Skeletal muscle tissue (tissue), 4 donors: ENCODE measurements around the gene TREM1. TPM values are rescaled to one million over a fixed set of nuclear protein-coding genes. Genes with fewer than 3 reads are reported as not detected.
A peak's percentile ranks its signal among the peaks of the same experiment; 100 is the strongest.

Source experiments
- H3K27ac ChIP-seq: one replicate; pipeline ENCODE4 v1.7.0; 2013; ENCODE audit warnings: mild to moderate bottlenecking, low read depth, low read length, inconsistent platforms
- H3K27me3 ChIP-seq, 3 donors: one replicate each; pipeline ENCODE4 v1.7.0; 2013; ENCODE audit warnings: low read length in 3 of 3; ENCODE audit not compliant: control insufficient read depth in 3 of 3, insufficient read depth in 3 of 3
- H3K36me3 ChIP-seq, 3 donors: one replicate each; pipeline ENCODE4 v1.7.0; 2013; ENCODE audit warnings: low read length in 3 of 3; ENCODE audit not compliant: control insufficient read depth in 3 of 3, insufficient read depth in 3 of 3
- H3K4me1 ChIP-seq, 3 donors: one replicate each; pipeline ENCODE4 v1.7.0; 2013; ENCODE audit warnings: low read length in 3 of 3, mild to moderate bottlenecking in 3 of 3; ENCODE audit not compliant: control insufficient read depth in 3 of 3, insufficient read depth in 3 of 3
- H3K4me3 ChIP-seq, 3 donors: one replicate each; pipeline ENCODE4 v1.7.0; 2013; ENCODE audit warnings: low read length in 3 of 3
- H3K9ac ChIP-seq, 3 donors: one replicate each; pipeline ENCODE4 v1.7.0; 2013; ENCODE audit warnings: low read length in 3 of 3, mild to moderate bottlenecking in 3 of 3, moderate library complexity in 2 of 3, low read depth in 1 of 3
- H3K9me3 ChIP-seq, 3 donors: one replicate each; pipeline ENCODE4 v1.7.0; 2013; ENCODE audit warnings: low read length in 3 of 3; ENCODE audit not compliant: control insufficient read depth in 3 of 3
- total RNA-seq: library from RNA; depleted of rRNA; stranded (reverse); fragments of >200 nt; gene quantifications from one replicate; pipeline ENCODE4 v1.2.3, GENCODE V29; 2014
- donor health status: Osteomylitis.

Gene TREM1
- under 0.01 TPM for total RNA-seq

GRCh38 chr6:41286544-41287346, at the start of gene TREM1:
Gene TREM1, minus strand, starts transcription at chr6:41286682. Its CDS starts 27 bp downstream, at chr6:41286655.
- Histone ChIP-seq H3K4me1 (peaks cover 0 to 4% (median 0%) of the 10 kb centered on the region in 3 donors), H3K27me3 (peaks cover 0 to 5% (median 5%) of the 10 kb centered on the region in 3 donors), H3K36me3 (no peaks in the 10 kb centered on the region), H3K27ac (peak within 1 kb of the TSS; percentile 33), H3K9me3 (no peaks in the 10 kb centered on the region), H3K9ac (no peak within 1 kb of the TSS), H3K4me3 (no peak within 1 kb of the TSS)

GRCh38 chr6:41335943-41336342, 49.5 kb upstream of the TREM1 start:
- H3K4me3 ChIP-seq = no peak overlapping the region
- no peak overlapping the region for H3K27ac ChIP-seq
- H3K27me3 ChIP-seq = peaks cover 4 to 25% (median 22%) of the 10 kb centered on the region in 3 donors
- no peaks in the 10 kb centered on the region for H3K4me1 ChIP-seq
- no peak overlapping the region for H3K9ac ChIP-seq
- H3K36me3 ChIP-seq = no peaks in the 10 kb centered on the region
- no peaks in the 10 kb centered on the region for H3K9me3 ChIP-seq

GRCh38 chr6:41335296-41335695, 48.8 kb upstream of the TREM1 start, which contains the start of gene NCR2:
Gene NCR2, plus strand, starts transcription at chr6:41335608. Its CDS starts 269 bp downstream, at chr6:41335877.
- H3K9ac ChIP-seq = no peak within 1 kb of the TSS
- no peaks in the 10 kb centered on the region for H3K4me1 ChIP-seq
- H3K4me3 ChIP-seq = no peak within 1 kb of the TSS
- no peaks in the 10 kb centered on the region for H3K9me3 ChIP-seq
- H3K36me3 ChIP-seq = no peaks in the 10 kb centered on the region
- peaks cover 4 to 25% (median 22%) of the 10 kb centered on the region in 3 donors for H3K27me3 ChIP-seq
- no peak within 1 kb of the TSS for H3K27ac ChIP-seq

GRCh38 chr6:41334482-41335040, 48.1 kb upstream of the TREM1 start:
- Histone ChIP-seq H3K9ac (no peak overlapping the region), H3K27me3 (peaks cover 4 to 25% (median 22%) of the 10 kb centered on the region in 3 donors), H3K4me3 (no peak overlapping the region), H3K4me1 (no peaks in the 10 kb centered on the region), H3K36me3 (no peaks in the 10 kb centered on the region), H3K27ac (no peak overlapping the region), H3K9me3 (no peaks in the 10 kb centered on the region)

- H3K36me3 ChIP-seq = no peaks in the 10 kb centered on the region
- H3K9ac ChIP-seq = no peak overlapping the region
- H3K9me3 ChIP-seq = no peaks in the 10 kb centered on the region
- H3K27me3 ChIP-seq = peaks cover 13 to 34% (median 30%) of the 10 kb centered on the region in 3 donors
- H3K4me3 ChIP-seq = no peak overlapping the region
- H3K27ac ChIP-seq = no peak overlapping the region
- no peaks in the 10 kb centered on the region for H3K4me1 ChIP-seq
These were observed 46.6 kb upstream of the TREM1 start for GRCh38 chr6:41332842-41333736.

GRCh38 chr6:41332241-41332640, 45.8 kb upstream of the TREM1 start:
- Histone ChIP-seq H3K36me3 (no peaks in the 10 kb centered on the region), H3K9ac (no peak overlapping the region), H3K4me3 (no peak overlapping the region), H3K9me3 (no peaks in the 10 kb centered on the region), H3K27me3 (peaks cover 17 to 35% (median 34%) of the 10 kb centered on the region in 3 donors), H3K27ac (no peak overlapping the region), H3K4me1 (no peaks in the 10 kb centered on the region)

GRCh38 chr6:41331401-41332150, 45.1 kb upstream of the TREM1 start:
- Histone ChIP-seq H3K4me3 (no peak overlapping the region), H3K9ac (no peak overlapping the region), H3K9me3 (no peaks in the 10 kb centered on the region), H3K27ac (no peak overlapping the region), H3K36me3 (no peaks in the 10 kb centered on the region), H3K27me3 (peaks cover 17 to 39% (median 34%) of the 10 kb centered on the region in 3 donors), H3K4me1 (no peaks in the 10 kb centered on the region)

- no peak overlapping the region for H3K9ac ChIP-seq
- no peaks in the 10 kb centered on the region for H3K9me3 ChIP-seq
- H3K4me3 ChIP-seq = no peak overlapping the region
- no peaks in the 10 kb centered on the region for H3K36me3 ChIP-seq
- no peaks in the 10 kb centered on the region for H3K4me1 ChIP-seq
- no peak overlapping the region for H3K27ac ChIP-seq
- H3K27me3 ChIP-seq = peaks cover 15 to 34% (median 17%) of the 10 kb centered on the region in 3 donors
These were observed 40.7 kb upstream of the TREM1 start for GRCh38 chr6:41327177-41327576.

- Histone ChIP-seq H3K4me3 (no peak overlapping the region), H3K27me3 (peaks cover 12 to 27% (median 17%) of the 10 kb centered on the region in 3 donors), H3K9me3 (no peaks in the 10 kb centered on the region), H3K4me1 (no peaks in the 10 kb centered on the region), H3K27ac (no peak overlapping the region), H3K9ac (no peak overlapping the region), H3K36me3 (no peaks in the 10 kb centered on the region)
These were observed 39.6 kb upstream of the TREM1 start for GRCh38 chr6:41326092-41326491.
